ENCODE results near the gene MYO1D.

MYO1D gene

DNA sequence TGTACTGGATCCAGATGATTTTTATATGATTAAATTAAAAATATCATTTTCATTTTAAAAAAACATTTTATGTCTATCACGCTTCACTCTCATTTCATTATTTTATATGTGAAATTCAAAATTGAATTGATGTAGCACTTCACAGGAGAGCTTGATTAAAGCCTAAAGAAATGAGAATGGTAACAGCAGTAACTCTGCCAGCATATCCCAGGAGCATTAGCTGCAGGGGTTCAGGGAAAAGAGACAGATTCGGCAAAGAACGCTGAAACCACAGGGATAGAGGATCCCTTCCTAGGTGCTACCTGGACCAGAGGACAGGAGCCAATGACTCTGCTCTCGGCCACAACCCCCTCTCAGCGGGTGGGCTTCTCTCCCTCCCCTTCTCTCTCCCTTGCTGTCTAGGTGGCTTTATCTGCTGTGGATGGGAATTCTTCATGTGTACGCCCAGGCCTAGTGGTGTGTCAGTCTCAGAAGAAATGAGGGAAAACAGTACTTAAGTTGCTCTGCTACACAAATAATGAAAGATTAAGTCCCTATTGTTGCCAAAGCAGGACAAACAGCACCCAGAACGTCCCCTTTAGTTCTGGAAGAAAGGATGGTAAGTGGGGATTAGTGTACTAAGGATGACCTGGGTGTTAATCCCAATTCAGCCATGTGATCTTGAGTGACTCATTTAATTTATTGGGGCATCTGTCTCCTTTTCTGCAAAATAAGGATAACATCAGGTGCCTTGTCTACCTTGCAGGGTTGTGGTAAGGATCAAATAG, 266.9 kb downstream of the MYO1D start:
- TF ChIP-seq, protein P1, sequence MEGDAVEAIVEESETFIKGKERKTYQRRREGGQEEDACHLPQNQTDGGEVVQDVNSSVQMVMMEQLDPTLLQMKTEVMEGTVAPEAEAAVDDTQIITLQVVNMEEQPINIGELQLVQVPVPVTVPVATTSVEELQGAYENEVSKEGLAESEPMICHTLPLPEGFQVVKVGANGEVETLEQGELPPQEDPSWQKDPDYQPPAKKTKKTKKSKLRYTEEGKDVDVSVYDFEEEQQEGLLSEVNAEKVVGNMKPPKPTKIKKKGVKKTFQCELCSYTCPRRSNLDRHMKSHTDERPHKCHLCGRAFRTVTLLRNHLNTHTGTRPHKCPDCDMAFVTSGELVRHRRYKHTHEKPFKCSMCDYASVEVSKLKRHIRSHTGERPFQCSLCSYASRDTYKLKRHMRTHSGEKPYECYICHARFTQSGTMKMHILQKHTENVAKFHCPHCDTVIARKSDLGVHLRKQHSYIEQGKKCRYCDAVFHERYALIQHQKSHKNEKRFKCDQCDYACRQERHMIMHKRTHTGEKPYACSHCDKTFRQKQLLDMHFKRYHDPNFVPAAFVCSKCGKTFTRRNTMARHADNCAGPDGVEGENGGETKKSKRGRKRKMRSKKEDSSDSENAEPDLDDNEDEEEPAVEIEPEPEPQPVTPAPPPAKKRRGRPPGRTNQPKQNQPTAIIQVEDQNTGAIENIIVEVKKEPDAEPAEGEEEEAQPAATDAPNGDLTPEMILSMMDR (IDR thresholded peaks at IDR 0.05), result no peak

DNA sequence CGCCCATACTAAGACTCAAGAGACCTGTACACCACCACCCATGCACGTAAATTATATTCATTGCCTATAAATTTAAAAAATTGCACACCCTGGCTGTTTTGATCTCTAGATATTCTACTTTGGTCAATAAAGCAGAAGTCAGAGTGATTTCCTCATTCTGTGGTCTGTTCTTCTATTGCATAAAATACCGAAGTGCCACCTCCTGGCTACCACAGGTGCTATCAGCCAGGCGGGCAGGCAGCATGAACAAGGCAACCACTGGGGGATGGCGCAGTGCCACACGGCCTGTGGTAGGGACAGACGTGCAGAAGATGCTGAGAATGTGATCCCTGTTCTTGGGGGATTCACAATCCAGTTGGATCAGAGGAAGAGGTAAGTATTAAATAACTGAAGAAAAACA, 267.8 kb downstream of the MYO1D start:
- TF ChIP-seq, protein P1 (IDR thresholded peaks at IDR 0.05), result peak; percentile 48; the same call in 1 of the 2 replicates

DNA sequence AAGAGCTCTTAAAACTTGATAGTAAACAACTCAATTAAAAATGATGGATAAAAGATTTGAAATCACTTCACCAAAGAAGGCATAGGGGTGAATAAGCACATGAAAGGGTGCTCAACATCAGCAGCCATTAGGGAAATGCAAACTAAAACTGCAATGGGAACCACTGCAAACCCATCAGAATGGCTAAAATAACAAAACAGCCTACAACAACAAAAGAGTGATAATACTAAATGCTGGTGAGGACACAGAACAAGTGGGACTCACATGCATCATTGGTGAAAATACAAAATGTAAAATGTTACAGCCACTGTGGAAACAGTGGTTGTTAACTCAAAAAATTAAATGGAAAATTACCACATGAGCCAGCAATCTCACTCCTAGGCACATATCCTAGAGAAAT, 268.7 kb downstream of the MYO1D start:
- TF ChIP-seq, protein P1 (IDR thresholded peaks at IDR 0.05), result no peak

DNA sequence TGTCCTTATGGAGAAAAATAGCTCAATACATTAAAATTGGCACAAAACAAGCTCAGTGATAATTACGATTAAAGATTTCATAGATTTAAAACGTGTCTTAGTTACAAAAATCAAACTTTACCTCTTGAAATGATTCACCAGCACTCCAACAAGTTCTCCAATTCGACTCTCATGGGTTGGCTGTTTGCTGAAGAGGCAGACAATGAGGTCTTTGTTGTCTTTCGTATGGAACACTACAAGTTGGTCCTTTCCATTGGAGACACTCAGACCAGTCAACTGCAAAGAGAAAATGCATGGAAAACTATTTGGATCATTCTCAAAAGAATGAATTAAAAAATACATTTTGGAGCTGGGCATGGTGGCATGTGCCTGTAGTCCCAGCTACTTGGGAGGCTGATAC, 272.0 kb downstream of the MYO1D start:
- TF ChIP-seq, protein P1 (IDR thresholded peaks at IDR 0.05), result no peak

DNA sequence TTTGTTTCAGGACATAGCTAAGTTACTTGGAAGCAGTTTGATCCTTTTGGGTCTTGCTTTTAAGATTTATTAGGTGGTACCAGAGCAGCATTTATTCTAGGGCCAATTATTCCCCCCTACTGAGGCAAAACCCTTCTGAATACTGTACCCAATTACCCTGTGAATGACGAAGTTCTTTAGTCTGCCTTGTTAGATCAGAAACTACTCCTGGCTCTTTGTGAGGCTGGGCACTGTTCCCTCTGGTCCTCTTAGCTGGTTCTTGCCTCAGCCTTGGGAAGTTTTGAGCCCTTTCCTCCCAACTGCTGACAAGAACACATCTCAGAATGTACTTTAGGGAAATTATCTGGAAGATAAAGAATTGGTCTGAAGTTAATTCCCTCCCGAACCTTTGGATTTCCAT, 274.5 kb downstream of the MYO1D start:
- TF ChIP-seq, protein P1 (IDR thresholded peaks at IDR 0.05), result no peak

DNA sequence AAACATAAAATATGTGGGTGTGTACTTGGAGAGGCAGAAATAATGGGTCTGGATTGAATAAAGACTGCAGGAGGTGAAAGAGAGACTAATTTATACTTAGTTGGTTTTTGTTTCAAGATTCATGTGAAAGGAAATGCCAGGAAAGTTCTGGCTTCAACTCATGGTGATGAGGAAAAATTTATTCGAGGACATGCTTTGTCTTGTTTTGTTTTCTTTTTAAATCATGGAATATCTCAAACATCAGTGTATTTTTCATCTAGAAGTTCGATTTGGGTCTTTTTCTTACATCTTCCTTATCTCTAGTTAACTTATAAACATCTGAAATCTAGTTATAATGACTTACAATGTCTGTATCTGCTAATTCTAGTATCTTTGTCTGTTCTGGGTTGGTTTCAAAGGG, 275.1 kb downstream of the MYO1D start:
- TF ChIP-seq, protein P1 (IDR thresholded peaks at IDR 0.05), result no peak

DNA sequence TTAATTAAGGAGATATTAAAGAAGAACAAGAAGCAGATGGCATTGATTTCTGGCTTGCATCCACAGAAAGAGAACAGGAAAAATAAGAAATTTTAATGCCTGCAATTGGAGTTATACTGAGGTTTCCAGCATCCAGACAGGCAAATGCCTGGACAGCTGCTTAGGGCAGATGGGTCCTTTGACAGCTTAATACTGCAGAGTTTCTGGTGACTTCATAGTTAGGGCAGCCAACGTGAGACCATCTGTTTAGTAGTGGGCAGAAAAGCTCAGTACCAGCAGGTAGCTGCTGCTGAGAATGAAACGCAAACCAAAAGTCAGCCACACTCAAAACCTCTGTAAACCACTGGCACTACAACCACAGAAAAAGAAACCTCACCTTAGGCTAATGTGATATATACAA, 280.3 kb downstream of the MYO1D start:
- TF ChIP-seq, protein P1 (IDR thresholded peaks at IDR 0.05), result no peak

DNA sequence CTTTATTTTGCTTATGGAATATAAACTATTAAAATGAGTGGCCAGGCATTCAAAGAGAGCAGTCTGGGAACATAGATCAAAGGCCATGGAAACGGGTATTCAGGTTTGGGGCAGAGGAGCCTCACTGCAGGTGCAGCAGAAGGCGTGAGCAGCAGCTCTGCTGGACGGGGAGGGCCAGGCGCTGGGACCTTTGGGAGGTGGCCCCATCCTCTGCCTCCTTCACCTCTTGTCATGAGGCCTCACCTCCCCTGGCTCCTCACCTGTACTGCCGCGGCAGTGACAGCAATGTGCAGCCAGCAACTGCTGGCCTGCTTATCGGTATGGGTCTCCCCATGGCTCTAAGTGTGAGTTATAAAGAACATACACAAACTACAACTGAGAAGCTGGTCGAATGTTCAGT, 280.7 kb downstream of the MYO1D start:
- TF ChIP-seq, protein P1 (IDR thresholded peaks at IDR 0.05), result no peak
